ENCODE measurements around the gene PIK3R1. TPM values are rescaled to one million over a fixed set of nuclear protein-coding genes. Genes with fewer than 3 reads are reported as not detected.

The PIK3R1 gene
- total RNA-seq, 2 donors from 2014 or later, result 71.6 to 81.2 TPM

GRCh38 chr5:68330574-68330973 is 115.0 kb downstream of the PIK3R1 start:
- Histone ChIP-seq H3K27ac (no peak overlapping the region), H3K4me1 (replicated peaks) (no peaks in the 10 kb centered on the region), H3K27me3 (replicated peaks; ENCODE audit: insufficient read depth) (no peaks in the 10 kb centered on the region), H3K9me3 (no peaks in the 10 kb centered on the region), H3K36me3 (no peaks in the 10 kb centered on the region), H3K4me3 (no peak overlapping the region)
- TF ChIP-seq POLR2AphosphoS5 (IDR thresholded peaks at IDR 0.05) (no peak), POLR2A (IDR thresholded peaks at IDR 0.05) (no peak), CTCF (IDR thresholded peaks at IDR 0.05) (no peak)
- intact Hi-C loops (cut with DNase I), result no loop called here
- 64% methylated on average over 1 of the region's 1 CpG for WGBS
- no peak for DNase-seq (ENCODE audit: low spot score)

DNA sequence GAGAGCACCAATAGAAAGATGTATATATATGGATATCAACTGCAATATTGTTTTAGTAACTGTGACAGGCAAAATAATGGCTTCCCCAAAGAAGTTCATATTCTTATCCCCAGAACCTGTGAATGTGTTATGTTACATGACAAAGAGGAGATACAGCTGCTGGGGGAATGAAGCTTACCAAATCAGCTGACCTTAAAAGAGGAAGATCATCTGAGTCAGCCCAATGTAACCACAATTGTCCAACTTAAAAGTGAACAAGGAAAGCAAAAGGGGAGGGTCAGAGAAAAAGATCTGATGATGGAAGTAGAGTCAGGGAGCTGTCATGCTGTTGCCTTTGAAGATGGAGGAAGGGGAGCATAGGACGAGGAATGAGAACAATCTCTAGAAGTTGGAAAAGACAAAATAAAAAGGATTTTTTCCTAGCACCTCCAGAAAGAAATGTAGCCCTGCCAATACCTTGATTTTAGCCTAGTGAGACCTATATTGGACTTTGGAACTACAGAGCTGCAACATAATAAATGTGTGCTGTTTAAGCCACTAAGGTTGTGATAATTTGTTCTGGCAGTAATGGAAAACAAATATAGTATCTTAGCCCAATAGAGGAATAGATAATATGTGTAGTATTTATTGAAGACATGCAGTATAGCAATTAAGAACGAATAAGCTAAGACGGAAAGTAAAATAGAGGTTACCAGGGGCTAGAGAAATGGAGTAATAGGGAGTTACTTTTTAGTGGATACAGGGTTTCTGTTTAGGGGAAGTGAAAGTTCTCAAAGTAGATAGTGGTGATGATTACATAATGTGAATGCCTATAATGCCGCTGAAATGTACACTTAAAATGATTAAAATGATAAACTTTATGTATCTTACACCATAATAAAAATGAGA is 115.9 kb downstream of the PIK3R1 start:
- Histone ChIP-seq H3K9me3 (no peaks in the 10 kb centered on the region), H3K27ac (no peak overlapping the region), H3K36me3 (no peaks in the 10 kb centered on the region), H3K27me3 (replicated peaks; ENCODE audit: insufficient read depth) (no peaks in the 10 kb centered on the region), H3K4me1 (replicated peaks) (no peaks in the 10 kb centered on the region), H3K4me3 (no peak overlapping the region)
- intact Hi-C loops (cut with DNase I), result no loop called here
- DNase-seq (ENCODE audit: low spot score), result no peak
- no peak for TF ChIP-seq POLR2AphosphoS5 (IDR thresholded peaks at IDR 0.05)
- TF ChIP-seq POLR2A (IDR thresholded peaks at IDR 0.05), result no peak
- no peak for TF ChIP-seq CTCF (IDR thresholded peaks at IDR 0.05)
- 78% methylated on average over 4 of the region's 4 CpGs for WGBS

GRCh38 chr5:68332080-68332451 is 116.5 kb downstream of the PIK3R1 start:
- DNase-seq (ENCODE audit: low spot score), result no peak
- H3K36me3 ChIP-seq, result no peaks in the 10 kb centered on the region
- no peaks in the 10 kb centered on the region for H3K27me3 ChIP-seq (replicated peaks; ENCODE audit: insufficient read depth)
- WGBS, result 72% methylated on average over 3 of the region's 3 CpGs
- H3K9me3 ChIP-seq, result no peaks in the 10 kb centered on the region
- intact Hi-C loops (cut with DNase I), result no loop called here
- H3K4me3 ChIP-seq, result no peak overlapping the region
- H3K27ac ChIP-seq, result no peak overlapping the region
- H3K4me1 ChIP-seq (replicated peaks), result no peaks in the 10 kb centered on the region
- TF ChIP-seq POLR2AphosphoS5 (IDR thresholded peaks at IDR 0.05) (no peak), CTCF (IDR thresholded peaks at IDR 0.05) (no peak), POLR2A (IDR thresholded peaks at IDR 0.05) (no peak)

DNA sequence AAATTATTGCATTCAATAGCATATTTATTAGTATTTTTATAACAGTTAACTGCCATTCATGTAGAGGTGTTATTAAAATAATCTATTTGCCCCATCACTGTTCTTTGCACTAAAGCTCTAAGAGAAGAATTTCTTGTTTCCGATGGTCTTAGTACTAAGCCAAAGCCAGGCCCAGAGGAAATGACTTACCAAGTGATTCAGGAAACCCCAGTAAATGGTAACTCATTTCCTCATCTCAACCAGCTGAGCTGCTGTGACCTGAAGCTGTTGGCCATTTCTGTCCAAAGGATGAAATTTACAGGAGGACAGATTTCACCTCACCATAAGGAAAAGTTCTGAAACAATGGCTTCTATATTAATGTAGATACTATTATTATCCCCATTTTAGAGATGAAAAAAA is 117.0 kb downstream of the PIK3R1 start:
- no peak for DNase-seq (ENCODE audit: low spot score)
- Histone ChIP-seq H3K4me3 (no peak overlapping the region), H3K4me1 (replicated peaks) (no peaks in the 10 kb centered on the region), H3K27me3 (replicated peaks; ENCODE audit: insufficient read depth) (no peaks in the 10 kb centered on the region), H3K27ac (no peak overlapping the region), H3K9me3 (no peaks in the 10 kb centered on the region), H3K36me3 (no peaks in the 10 kb centered on the region)
- intact Hi-C loops (cut with DNase I), result no loop called here
- WGBS, result 63% methylated on average over 1 of the region's 1 CpG
- TF ChIP-seq POLR2AphosphoS5 (IDR thresholded peaks at IDR 0.05) (no peak), CTCF (IDR thresholded peaks at IDR 0.05) (no peak), POLR2A (IDR thresholded peaks at IDR 0.05) (no peak)

Data from prostate gland (tissue), 2 donors.